Dendritic cell treated with granulocyte-macrophage colony-stimulating factor and Interleukin-4, amounts not matched to agents 40 ng/mL and 50 ng/mL, for 4 days (primary cell): Measurements from ENCODE around the gene POU6F2.

Source experiments
- H3K27ac Mint-ChIP-seq: one replicate; pipeline ENCODE4 v1.8.0; 2022; ENCODE audit warnings: mild to moderate bottlenecking, mixed read lengths
- H3K27me3 Mint-ChIP-seq: one replicate; pipeline ENCODE4 v1.8.0; 2022; ENCODE audit warnings: mild to moderate bottlenecking, mixed read lengths
- H3K36me3 Mint-ChIP-seq: one replicate; pipeline ENCODE4 v1.8.0; 2022; ENCODE audit warnings: low read depth, mixed read lengths
- H3K4me1 Mint-ChIP-seq: one replicate; pipeline ENCODE4 v1.8.0; 2022; ENCODE audit warnings: low read depth, mixed read lengths
- H3K4me3 Mint-ChIP-seq: one replicate; pipeline ENCODE4 v1.8.0; 2022; ENCODE audit warnings: mild to moderate bottlenecking, moderate library complexity, mixed read lengths
- H3K9me3 Mint-ChIP-seq: one replicate; pipeline ENCODE4 v1.8.0; 2022; ENCODE audit warnings: mixed read lengths
- intact Hi-C: fragments of 100-400 bp; cut with micrococcal nuclease; formaldehyde crosslinking; loops from one replicate; pipeline ENCODE4 v1.15.0; 2022

The POU6F2 gene

GRCh38 chr7:39217783-39218182, 240.1 kb downstream of the POU6F2 start:
- H3K4me3 Mint-ChIP-seq = no peak overlapping the region
- H3K36me3 Mint-ChIP-seq = no peaks in the 10 kb centered on the region

DNA sequence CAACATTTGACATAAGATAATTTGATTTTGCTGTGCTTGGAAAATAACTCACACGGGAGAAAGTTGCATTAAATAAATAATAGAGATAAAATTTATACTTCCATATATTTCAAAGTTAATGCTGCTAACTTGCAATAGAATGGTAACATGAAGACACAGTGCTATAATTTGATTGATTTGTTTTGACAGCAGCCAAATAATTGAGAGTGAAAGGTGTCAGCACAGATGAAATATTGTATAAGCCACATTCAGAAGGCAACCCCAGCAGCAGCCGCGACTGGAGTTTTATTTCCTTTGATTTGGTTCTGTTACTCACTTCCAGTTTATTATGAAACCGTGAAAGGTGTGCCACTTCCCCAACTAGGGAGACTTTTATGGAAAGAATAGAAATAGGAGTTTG, 242.2 kb downstream of the POU6F2 start:
- intact Hi-C loops = no loop called here
- Mint-ChIP-seq H3K36me3 (no peaks in the 10 kb centered on the region), H3K4me3 (no peak overlapping the region), H3K27me3 (no peaks in the 10 kb centered on the region), H3K4me1 (no peaks in the 10 kb centered on the region), H3K27ac (no peak overlapping the region), H3K9me3 (no peaks in the 10 kb centered on the region)

More at GRCh38 chr7:39217783-39218182, 240.1 kb downstream of the POU6F2 start:
- Mint-ChIP-seq H3K4me1 (no peaks in the 10 kb centered on the region), H3K9me3 (no peaks in the 10 kb centered on the region), H3K27ac (no peak overlapping the region), H3K27me3 (no peaks in the 10 kb centered on the region)
- intact Hi-C loops = no loop called here

- H3K4me3 Mint-ChIP-seq = no peak overlapping the region
- H3K4me1 Mint-ChIP-seq = no peaks in the 10 kb centered on the region
- no peaks in the 10 kb centered on the region for H3K27me3 Mint-ChIP-seq
- no peaks in the 10 kb centered on the region for H3K9me3 Mint-ChIP-seq
- intact Hi-C loops = no loop called here
- H3K36me3 Mint-ChIP-seq = no peaks in the 10 kb centered on the region
- H3K27ac Mint-ChIP-seq = no peak overlapping the region
These were observed 244.2 kb downstream of the POU6F2 start for GRCh38 chr7:39221901-39222300.

DNA sequence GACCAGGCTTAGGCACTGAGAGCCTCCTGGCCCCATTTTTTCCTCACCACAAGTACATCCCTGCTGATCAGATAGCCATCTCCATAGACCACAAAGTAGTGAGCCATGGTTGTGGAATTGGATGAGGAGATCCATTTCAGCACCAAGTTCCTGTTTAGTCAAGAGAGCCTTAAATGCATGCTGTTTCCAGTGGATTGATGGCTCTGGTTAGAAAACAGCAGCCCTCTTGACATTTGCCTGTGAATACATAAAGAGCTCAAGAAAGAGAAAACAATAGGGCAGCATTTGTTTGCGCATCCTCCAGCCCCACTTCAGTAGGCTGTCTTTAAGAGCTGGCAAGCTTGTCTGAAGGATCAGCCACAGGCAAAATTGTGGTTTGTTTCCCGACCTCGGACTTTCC, 251.2 kb downstream of the POU6F2 start:
- H3K4me3 Mint-ChIP-seq = no peak overlapping the region
- H3K27ac Mint-ChIP-seq = no peak overlapping the region
- H3K27me3 Mint-ChIP-seq = no peaks in the 10 kb centered on the region
- H3K4me1 Mint-ChIP-seq = no peaks in the 10 kb centered on the region
- H3K9me3 Mint-ChIP-seq = no peaks in the 10 kb centered on the region
- H3K36me3 Mint-ChIP-seq = no peaks in the 10 kb centered on the region
- intact Hi-C loops = no loop called here

DNA sequence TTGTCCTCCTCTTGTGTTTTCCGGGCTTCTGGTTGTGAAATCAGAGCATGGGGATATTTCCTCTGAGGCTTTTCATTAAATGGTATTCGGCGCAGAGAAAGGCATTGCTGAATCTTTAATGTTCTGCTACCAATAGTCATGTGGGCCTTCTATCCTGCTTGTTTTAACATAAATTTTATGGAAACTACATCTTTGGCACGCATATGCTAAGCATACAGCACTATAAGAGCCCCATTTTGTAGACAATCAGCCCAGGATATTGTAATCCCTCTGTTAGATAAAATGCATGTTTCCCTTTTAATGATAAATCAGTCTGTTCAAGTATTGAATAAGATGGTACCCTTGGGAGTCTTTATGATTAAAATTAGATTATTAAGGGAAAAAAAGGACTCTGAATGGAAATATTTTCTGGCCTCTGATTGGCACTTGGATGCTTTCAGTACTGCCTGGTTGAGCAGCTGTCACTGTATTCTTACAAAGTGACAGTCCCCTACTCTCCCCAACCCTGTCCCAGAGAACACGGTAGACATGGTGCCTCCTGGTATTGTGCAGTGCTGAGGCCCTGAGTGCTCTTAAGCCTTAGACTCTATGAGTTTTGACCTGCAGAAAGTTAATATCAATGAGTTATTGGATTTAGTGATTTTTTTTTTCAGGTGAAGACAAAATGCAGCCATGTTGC, 256.3 kb downstream of the POU6F2 start:
- Mint-ChIP-seq H3K27me3 (no peaks in the 10 kb centered on the region), H3K4me1 (no peaks in the 10 kb centered on the region), H3K9me3 (no peaks in the 10 kb centered on the region), H3K36me3 (no peaks in the 10 kb centered on the region), H3K4me3 (no peak overlapping the region), H3K27ac (no peak overlapping the region)
- intact Hi-C loops = no loop called here

- H3K9me3 Mint-ChIP-seq = peaks cover 11% of the 10 kb centered on the region
- no peaks in the 10 kb centered on the region for H3K4me1 Mint-ChIP-seq
- H3K4me3 Mint-ChIP-seq = no peak overlapping the region
- H3K36me3 Mint-ChIP-seq = no peaks in the 10 kb centered on the region
- intact Hi-C loops = no loop called here
- H3K27ac Mint-ChIP-seq = no peak overlapping the region
- H3K27me3 Mint-ChIP-seq = no peaks in the 10 kb centered on the region
These were observed 260.6 kb downstream of the POU6F2 start for GRCh38 chr7:39238234-39238869.

DNA sequence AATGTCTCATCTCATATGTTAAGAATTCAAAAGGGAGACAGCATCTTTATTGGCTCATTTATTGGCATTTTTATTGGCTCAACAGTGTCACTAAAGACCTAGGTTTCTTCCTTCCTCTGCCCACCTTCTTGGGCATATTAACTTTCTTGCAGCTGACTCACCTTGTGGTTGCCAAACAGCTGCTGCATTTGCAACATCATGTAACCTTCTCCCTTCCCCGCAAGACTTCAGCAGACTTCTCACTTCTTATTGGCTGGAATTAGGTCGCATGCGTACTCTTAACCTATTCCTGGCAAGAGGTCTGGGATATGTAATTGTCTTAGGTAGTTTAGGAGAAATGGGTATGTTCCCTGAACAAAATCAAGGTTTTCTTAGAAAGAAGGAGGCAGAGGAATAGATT, 263.2 kb downstream of the POU6F2 start:
- Mint-ChIP-seq H3K27ac (no peak overlapping the region), H3K27me3 (no peaks in the 10 kb centered on the region), H3K9me3 (peaks cover 11% of the 10 kb centered on the region), H3K4me3 (no peak overlapping the region), H3K4me1 (no peaks in the 10 kb centered on the region), H3K36me3 (no peaks in the 10 kb centered on the region)
- intact Hi-C loops = no loop called here

GRCh38 chr7:39247576-39247975, 269.9 kb downstream of the POU6F2 start:
- H3K27ac Mint-ChIP-seq = no peak overlapping the region
- no peaks in the 10 kb centered on the region for H3K4me1 Mint-ChIP-seq
- no peaks in the 10 kb centered on the region for H3K27me3 Mint-ChIP-seq
- no peak overlapping the region for H3K4me3 Mint-ChIP-seq
- intact Hi-C loops = no loop called here
- no peaks in the 10 kb centered on the region for H3K36me3 Mint-ChIP-seq
- no peaks in the 10 kb centered on the region for H3K9me3 Mint-ChIP-seq

DNA sequence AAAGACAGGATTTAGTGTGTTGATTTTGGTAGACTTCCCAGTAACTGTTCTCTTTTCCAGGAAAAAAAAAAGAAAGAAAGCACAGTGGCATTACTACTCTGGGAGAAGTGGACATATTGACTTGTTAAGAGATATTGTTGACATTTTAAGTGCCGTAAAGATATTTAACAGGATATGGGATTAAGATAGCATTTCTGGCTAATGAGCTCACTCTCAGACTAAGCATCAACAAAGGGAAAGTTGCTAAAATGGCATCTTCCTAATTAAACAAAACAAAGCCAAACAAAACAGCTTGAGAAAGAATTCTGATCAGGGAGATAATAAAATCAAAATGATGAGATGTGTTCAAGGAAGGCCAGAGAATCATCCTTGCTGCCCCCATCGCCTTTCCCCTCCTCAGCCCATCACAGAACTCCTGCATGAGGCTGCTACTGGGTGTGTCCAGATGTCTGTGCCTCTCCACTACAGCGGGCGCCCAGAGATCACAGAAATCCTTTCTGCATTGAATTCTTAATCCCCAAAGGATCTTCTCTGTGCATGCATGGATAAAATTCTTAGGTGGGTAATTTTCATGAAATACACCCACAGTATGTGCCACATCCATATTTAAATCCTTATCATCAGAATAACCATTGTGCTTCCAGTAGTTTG, 270.5 kb downstream of the POU6F2 start:
- Mint-ChIP-seq H3K27me3 (no peaks in the 10 kb centered on the region), H3K27ac (no peak overlapping the region), H3K9me3 (no peaks in the 10 kb centered on the region), H3K36me3 (no peaks in the 10 kb centered on the region), H3K4me1 (no peaks in the 10 kb centered on the region), H3K4me3 (no peak overlapping the region)
- intact Hi-C loops = no loop called here

- Mint-ChIP-seq H3K4me3 (no peak overlapping the region), H3K9me3 (no peaks in the 10 kb centered on the region), H3K27ac (no peak overlapping the region), H3K4me1 (no peaks in the 10 kb centered on the region), H3K27me3 (no peaks in the 10 kb centered on the region), H3K36me3 (no peaks in the 10 kb centered on the region)
- intact Hi-C loops = no loop called here
These were observed 271.0 kb downstream of the POU6F2 start for GRCh38 chr7:39248692-39249090.

GRCh38 chr7:39249635-39250152, 272.0 kb downstream of the POU6F2 start:
- no peaks in the 10 kb centered on the region for H3K4me1 Mint-ChIP-seq

GRCh38 chr7:39252916-39253315, 275.2 kb downstream of the POU6F2 start:
- Mint-ChIP-seq H3K4me3 (no peak overlapping the region), H3K27ac (no peak overlapping the region), H3K9me3 (no peaks in the 10 kb centered on the region), H3K4me1 (no peaks in the 10 kb centered on the region), H3K36me3 (no peaks in the 10 kb centered on the region), H3K27me3 (no peaks in the 10 kb centered on the region)
- intact Hi-C loops = no loop called here

More at GRCh38 chr7:39249635-39250152, 272.0 kb downstream of the POU6F2 start:
- intact Hi-C loops = no loop called here
- Mint-ChIP-seq H3K9me3 (no peaks in the 10 kb centered on the region), H3K4me3 (no peak overlapping the region), H3K27me3 (no peaks in the 10 kb centered on the region), H3K36me3 (no peaks in the 10 kb centered on the region), H3K27ac (no peak overlapping the region)

- Mint-ChIP-seq H3K4me1 (no peaks in the 10 kb centered on the region), H3K36me3 (no peaks in the 10 kb centered on the region), H3K27ac (no peak overlapping the region), H3K9me3 (no peaks in the 10 kb centered on the region), H3K4me3 (no peak overlapping the region), H3K27me3 (no peaks in the 10 kb centered on the region)
- intact Hi-C loops = no loop called here
These were observed 281.8 kb downstream of the POU6F2 start for GRCh38 chr7:39259391-39260003.

- Mint-ChIP-seq H3K36me3 (no peaks in the 10 kb centered on the region), H3K4me3 (no peak overlapping the region), H3K27me3 (no peaks in the 10 kb centered on the region), H3K27ac (no peak overlapping the region), H3K4me1 (no peaks in the 10 kb centered on the region), H3K9me3 (no peaks in the 10 kb centered on the region)
- intact Hi-C loops = no loop called here
These were observed 282.7 kb downstream of the POU6F2 start for GRCh38 chr7:39260279-39260844.
